GM12892 (cell line): ENCODE results near the gene KCNH5.
"Not testable (repeated sequence)": the region's sequence is repeated elsewhere in the genome, so short reads cannot be mapped to it uniquely, and the experiment has no call there.

Experiments
- DNase-seq: peaks from one replicate; pipeline ENCODE4 v3.0.0; 2011; ENCODE audit not compliant: insufficient read length
- FAIRE-seq: peaks from 2 replicates; lab custom pipeline; 2011; peaks lifted over from hg19 to GRCh38; lab: Jason Lieb, UNC
- POLR2A ChIP-seq: IDR thresholded peaks from 2 replicates; pipeline ENCODE4 v1.6.1; 2011; ENCODE audit warnings: low read depth, low read length, control low read depth
- POLR2AphosphoS5 ChIP-seq: IDR thresholded peaks from 2 replicates; pipeline ENCODE4 v1.6.1; 2011; ENCODE audit warnings: low read depth, low read length, control low read depth
- TAF1 ChIP-seq: IDR thresholded peaks from 2 replicates; pipeline ENCODE4 v1.6.1; 2011; ENCODE audit warnings: low read depth, mild to moderate bottlenecking, control low read depth, low read length, borderline replicate concordance

The KCNH5 gene

DNA sequence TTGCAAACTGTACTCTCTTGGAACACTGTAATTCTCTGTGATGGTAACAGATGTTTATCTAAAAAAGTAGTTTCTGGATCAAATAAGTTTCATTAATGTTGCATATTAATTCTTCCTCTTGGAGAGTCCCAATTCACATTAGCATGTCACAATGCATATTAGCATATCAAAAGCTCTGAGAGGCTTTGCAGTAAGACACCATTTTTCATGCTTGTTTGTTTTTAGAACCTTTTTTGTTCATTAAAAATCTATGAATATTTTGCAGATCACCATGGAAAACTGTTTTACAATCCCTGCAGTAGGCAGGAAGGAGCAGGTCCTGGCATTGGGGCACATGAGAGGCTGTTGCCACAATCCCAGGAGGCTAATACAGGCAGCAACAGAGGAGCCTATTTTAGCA is 180.7 kb downstream of the KCNH5 start:
- DNase-seq (no peak), FAIRE-seq (no peak)
- TF ChIP-seq POLR2AphosphoS5 (no peak), POLR2A (no peak), TAF1 (no peak)

DNA sequence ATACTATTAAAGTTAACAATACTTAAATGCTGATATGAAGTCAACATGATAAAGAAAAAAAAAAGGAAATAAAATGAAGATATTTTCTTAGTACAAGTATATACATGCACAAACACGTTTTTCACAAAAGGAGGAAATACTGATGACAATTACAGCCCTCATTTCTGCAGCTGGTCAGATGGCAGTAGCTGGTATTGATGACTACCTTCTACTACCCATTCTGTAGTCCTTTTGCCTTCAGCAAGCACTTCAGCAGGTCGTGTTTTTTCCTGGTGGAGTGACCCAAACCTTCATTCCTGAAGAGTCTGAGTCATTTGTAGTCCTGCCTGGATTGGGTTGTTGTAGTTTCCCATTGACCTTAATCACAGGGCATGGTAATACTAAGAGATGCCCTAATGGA is 187.2 kb downstream of the KCNH5 start:
- FAIRE-seq = not testable (repeated sequence)

DNA sequence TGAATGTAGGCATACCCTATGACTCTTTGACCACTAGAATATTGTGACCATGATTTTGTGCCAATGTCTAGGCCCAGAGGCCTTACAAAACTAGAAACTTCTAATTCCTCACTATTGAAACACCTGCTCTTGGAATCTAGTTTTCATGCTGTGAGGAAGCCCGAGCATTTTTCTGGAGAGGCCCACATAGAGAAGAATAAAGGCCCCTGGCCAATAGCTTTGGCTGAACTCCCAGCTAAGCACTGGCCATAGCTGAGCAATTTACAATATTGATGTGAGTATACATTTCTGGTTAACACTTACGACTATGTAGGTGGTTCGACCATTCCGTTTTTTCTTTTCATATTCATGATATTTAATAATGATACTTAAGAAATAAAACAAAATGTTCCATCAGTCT is 190.3 kb downstream of the KCNH5 start:
- TF ChIP-seq TAF1 (no peak), POLR2A (no peak), POLR2AphosphoS5 (no peak)
- DNase-seq (no peak), FAIRE-seq (no peak)

More for the DNA sequence above, 187.2 kb downstream of the KCNH5 start:
- DNase-seq = not testable (repeated sequence)

DNA sequence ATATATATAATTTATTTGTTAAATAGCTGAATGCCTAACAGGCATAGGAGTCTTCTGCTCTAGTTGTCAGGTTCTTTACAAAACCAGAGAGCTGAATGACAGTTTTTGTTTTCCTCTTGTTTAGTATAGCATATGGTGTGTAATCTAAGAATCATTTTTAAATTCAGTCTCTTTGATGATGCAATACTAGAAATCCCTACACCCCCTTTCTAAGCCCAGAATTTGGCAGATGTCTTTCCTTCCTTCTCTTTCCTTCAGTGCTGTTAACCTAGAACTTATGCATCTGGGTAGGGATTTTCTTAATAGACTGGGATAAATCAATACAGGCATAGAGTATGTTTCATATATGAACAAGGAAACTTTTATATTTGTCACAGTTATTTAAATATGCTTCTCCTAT is 198.1 kb downstream of the KCNH5 start:
- FAIRE-seq = no peak
- no peak for DNase-seq
- TF ChIP-seq TAF1 = no peak
- TF ChIP-seq POLR2AphosphoS5 = no peak
- no peak for TF ChIP-seq POLR2A

DNA sequence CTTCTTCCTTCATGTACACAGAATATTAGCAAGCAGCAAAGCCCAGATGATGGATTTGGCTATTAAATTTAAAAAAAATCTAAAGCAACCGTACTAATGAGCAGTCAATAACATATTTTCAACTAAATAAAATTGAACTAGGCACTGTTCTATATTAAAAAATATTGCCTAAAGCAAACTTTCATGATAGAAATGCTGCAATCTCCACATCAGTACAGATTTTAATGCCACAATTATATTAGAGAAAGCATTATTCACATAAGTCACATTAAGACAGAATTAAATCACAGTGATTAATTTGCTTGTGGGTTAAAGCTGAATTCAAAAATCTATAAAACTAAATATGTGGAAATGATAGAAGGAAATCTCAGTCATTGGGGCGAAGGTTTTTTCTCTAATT is 200.7 kb downstream of the KCNH5 start:
- no peak for DNase-seq

DNA sequence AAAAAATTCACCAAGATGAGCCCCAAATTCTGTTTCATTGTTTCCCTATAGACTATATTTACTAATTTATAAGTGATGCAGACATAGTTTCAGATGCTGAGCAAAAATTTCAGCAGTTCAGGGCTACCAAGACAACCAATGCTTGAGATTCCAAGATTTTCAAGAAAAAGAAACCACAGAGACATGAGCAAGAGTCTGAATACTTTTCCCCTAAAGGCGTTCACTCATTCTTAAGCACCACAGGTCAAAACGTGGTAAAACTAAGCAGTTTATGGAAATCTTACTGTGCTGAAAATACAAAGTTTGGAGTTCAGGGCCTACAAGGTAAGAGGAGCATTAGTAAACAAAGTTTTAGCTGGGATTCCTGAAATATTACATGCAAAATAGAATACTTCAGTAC is 221.2 kb downstream of the KCNH5 start:
- no peak for FAIRE-seq
- TF ChIP-seq POLR2AphosphoS5 = no peak
- TF ChIP-seq POLR2A = no peak
- no peak for DNase-seq

More for the DNA sequence above, 200.7 kb downstream of the KCNH5 start:
- TF ChIP-seq POLR2A (no peak), POLR2AphosphoS5 (no peak), TAF1 (no peak)
- FAIRE-seq = no peak

DNA sequence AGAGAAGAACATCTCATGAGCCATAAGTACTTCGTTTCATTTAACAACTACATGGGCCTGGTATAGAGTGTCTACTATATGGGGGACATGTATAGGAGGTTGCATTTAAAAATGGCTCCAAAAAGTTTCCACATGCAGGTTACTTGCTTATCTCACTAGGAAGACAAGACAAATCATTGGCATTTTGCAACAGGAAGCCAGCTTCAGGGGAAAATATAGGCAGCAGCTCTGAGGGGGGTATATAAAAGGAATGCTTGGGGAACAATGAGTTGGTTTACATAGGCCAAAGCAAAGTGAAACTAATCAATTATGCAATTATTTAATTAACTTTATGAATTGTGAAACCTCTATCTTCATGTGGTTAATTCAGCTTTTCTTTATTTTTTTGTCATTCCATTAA is 225.3 kb downstream of the KCNH5 start:
- DNase-seq (no peak), FAIRE-seq (no peak)
- TF ChIP-seq POLR2AphosphoS5 (no peak), TAF1 (no peak), POLR2A (no peak)

DNA sequence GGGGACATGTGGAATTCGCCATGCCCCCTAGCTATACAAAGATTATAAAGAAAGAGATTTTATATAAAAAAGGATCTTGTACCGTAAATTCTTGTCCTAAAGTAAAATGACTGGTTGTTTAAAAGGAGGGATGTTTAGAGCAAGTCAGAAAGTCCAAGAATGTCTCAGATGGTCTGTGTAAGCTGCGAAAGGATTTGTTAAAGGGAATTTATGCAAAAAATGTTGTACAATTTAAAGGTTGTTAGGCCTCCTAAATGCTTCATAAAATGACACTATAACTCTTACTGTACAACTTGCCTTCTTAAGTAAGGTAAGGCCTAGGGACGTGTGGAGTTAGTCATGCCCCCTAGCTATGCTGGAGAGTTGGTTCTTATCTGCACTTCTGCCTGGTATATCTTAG is 237.6 kb downstream of the KCNH5 start:
- TF ChIP-seq POLR2A (no peak), TAF1 (no peak), POLR2AphosphoS5 (no peak)
- DNase-seq (no peak), FAIRE-seq (no peak)

DNA sequence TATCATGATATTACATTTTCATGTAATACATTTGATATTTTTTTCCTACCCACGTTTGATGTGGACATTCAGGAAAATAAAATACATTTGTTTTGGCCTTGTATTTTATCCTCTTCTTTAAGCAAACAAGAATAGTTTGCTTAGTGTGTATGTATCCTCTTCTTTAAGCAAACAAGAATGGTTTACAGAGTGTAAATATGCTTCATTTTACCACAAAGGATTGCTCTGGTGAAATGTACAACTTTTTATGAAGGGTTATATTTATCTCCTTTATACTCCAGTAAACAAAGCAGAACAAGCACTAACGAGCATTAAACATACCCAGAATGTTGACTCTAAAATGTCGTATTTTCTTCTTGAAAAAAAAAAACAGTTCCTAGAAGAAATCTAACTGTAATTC is 244.7 kb downstream of the KCNH5 start:
- DNase-seq = no peak
- TF ChIP-seq POLR2AphosphoS5 (no peak), POLR2A (no peak), TAF1 (no peak)

DNA sequence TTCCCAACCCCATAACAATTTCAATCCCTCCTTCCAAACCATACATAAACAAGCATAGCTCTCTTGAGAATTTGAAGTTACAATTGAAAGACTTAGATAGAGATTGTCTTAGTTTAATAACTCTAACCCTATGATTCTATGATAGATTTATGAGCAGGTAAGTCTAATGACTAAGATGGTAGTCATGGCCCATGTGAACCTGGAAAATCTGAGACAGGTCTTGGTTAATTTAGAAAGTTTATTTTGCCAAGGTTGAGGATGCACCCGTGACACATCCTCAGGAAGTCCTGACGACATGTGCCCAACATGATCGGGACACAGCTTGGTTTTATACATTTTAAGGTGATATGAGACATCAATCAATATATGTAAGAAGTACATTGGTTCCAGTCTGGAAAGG is 248.8 kb downstream of the KCNH5 start:
- TF ChIP-seq TAF1 (no peak), POLR2A (no peak), POLR2AphosphoS5 (no peak)
- FAIRE-seq (no peak), DNase-seq (no peak)

More for the DNA sequence above, 244.7 kb downstream of the KCNH5 start:
- FAIRE-seq = no peak

DNA sequence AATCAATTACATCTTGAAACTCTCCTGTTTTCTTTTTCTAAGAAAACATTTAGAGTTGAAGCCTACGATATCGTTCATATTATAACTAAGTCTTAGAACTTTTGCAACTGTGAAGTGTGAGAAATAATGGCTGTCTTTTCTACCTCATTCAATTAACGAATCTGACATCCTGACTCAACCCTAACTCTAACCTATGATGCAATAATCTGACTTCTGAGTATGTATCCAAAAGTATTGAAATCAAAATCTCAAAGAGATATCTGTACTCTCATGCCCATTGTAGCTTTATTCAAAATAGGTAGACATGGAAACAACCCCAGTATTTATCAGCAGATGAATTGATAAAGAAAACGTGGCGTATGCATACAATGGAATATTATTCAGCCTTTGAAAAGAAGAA is 252.7 kb downstream of the KCNH5 start:
- FAIRE-seq = no peak
- TF ChIP-seq POLR2A (no peak), TAF1 (no peak), POLR2AphosphoS5 (no peak)
- DNase-seq = no peak

DNA sequence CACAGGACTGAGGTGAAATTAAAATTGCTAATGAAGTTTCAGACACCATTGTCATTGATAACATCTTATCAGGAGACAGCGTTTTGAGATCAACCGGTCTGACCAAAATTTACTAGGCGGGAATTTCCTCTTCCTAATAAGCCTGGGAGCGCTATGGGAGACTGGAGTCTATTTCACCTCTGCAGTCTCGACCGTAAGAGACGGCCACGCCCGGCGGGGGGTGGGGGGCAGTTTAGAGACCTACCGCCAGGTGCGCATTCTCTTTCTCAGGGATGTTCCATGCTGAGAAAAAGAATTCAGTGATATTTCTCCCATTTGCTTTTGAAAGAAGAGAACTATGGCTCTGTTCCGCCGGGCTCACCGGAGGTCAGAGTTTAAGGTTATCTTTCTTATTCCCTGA is 263.9 kb downstream of the KCNH5 start:
- FAIRE-seq, DNase-seq: not testable (repeated sequence)

DNA sequence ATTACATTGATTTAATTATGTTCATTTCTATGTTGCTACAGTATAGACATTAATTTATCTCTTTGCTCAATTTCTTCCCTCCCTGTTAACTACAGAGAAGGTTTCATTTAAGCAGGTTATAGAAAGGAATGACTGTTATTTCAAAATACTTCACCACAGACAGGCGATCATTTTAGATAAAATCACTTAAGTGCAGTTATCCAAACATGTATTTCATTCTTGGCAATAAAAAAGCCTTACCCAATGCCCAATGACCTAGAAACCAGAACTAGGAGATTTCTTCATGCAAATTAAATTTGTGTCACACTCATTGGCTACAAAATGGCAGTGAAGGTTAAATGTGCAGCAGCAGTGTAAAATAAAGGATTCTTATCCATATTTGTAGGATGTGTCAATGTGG is 266.4 kb downstream of the KCNH5 start:
- no peak for FAIRE-seq

More for the DNA sequence above, 266.4 kb downstream of the KCNH5 start:
- TF ChIP-seq POLR2A = no peak
- no peak for TF ChIP-seq TAF1
- no peak for TF ChIP-seq POLR2AphosphoS5
- no peak for DNase-seq
